Coronary artery (tissue), 2 donors: ENCODE measurements around the gene ZDHHC14.

Experiments
- DNase-seq: peaks from one replicate; pipeline ENCODE4 v3.0.0-alpha.2; 2017; ENCODE audit warnings: low spot score
- H3K27ac ChIP-seq, 2 donors: fragments of 200-600 bp; sonication (generic); one replicate each; pipeline ENCODE4 v1.5.1; 2016 to 2019
- H3K4me3 ChIP-seq: fragments of 200-600 bp; sonication (generic); 2 replicates; pipeline ENCODE4 v1.5.1; 2016; ENCODE audit warnings: mild to moderate bottlenecking, moderate library complexity
- CTCF ChIP-seq: fragments of 200-600 bp; sonication (generic); IDR thresholded peaks from one replicate; pipeline ENCODE4 v1.5.1; 2019; ENCODE audit warnings: antibody characterized with exemption

The ZDHHC14 gene

GRCh38 chr6:157452096-157452495, 71.1 kb downstream of the ZDHHC14 start:
- H3K4me3 ChIP-seq = no peak overlapping the region
- TF ChIP-seq CTCF = no peak
- DNase-seq = no peak
- no peak overlapping the region for H3K27ac ChIP-seq

GRCh38 chr6:157453131-157453530, 72.1 kb downstream of the ZDHHC14 start:
- no peak for TF ChIP-seq CTCF
- Histone ChIP-seq H3K27ac (no peak overlapping the region), H3K4me3 (no peak overlapping the region)
- DNase-seq = no peak

- no peak overlapping the region for H3K27ac ChIP-seq
- no peak for DNase-seq
- H3K4me3 ChIP-seq = no peak overlapping the region
- no peak for TF ChIP-seq CTCF
These were observed 73.0 kb downstream of the ZDHHC14 start for GRCh38 chr6:157453978-157454377.

- no peak for TF ChIP-seq CTCF
- H3K4me3 ChIP-seq = no peak overlapping the region
- H3K27ac ChIP-seq = no peak overlapping the region
- DNase-seq = no peak
These were observed 74.0 kb downstream of the ZDHHC14 start for GRCh38 chr6:157454762-157455714.

- DNase-seq = no peak
- Histone ChIP-seq H3K27ac (no peak overlapping the region), H3K4me3 (no peak overlapping the region)
- TF ChIP-seq CTCF = no peak
These were observed 74.9 kb downstream of the ZDHHC14 start for GRCh38 chr6:157455731-157456523.

- no peak for TF ChIP-seq CTCF
- no peak overlapping the region for H3K4me3 ChIP-seq
- DNase-seq = no peak
- H3K27ac ChIP-seq = no peak overlapping the region
These were observed 75.5 kb downstream of the ZDHHC14 start for GRCh38 chr6:157456524-157456829.
